Astrocyte (in vitro differentiated cells and primary cell): ENCODE results near the gene GCC1.

Experiments used
- CTCF ChIP-seq: IDR thresholded peaks from 2 replicates; pipeline ENCODE4 v1.5.1; 2011; ENCODE audit warnings: low read depth, mild to moderate bottlenecking, inconsistent platforms, low read length, moderate library complexity; ENCODE audit not compliant: insufficient read depth
- EZH2 ChIP-seq: IDR thresholded peaks from 2 replicates; pipeline ENCODE4 v1.6.1; 2012; ENCODE audit warnings: mild to moderate bottlenecking, low read length, inconsistent platforms; ENCODE audit not compliant: insufficient read depth

- TF ChIP-seq CTCF, result no peak
- TF ChIP-seq EZH2, result no peak
These were observed at the start of gene GCC1 for GRCh38 chr7:127585044-127585953.
